HCT116 (cell line): Measurements from ENCODE around the gene SEPTIN12. TPM values are rescaled to one million over a fixed set of nuclear protein-coding genes. Genes with fewer than 3 reads are reported as not detected.

Source experiments
- ATAC-seq: fragments of 200-7000 bp; cut with Tn5 transposase; 2 replicates; pipeline ENCODE4 v1.9.1; 2020; ENCODE audit warnings: mild to moderate bottlenecking, moderate library complexity
- BruUV-seq: library from RNA; stranded (reverse); fragments of 400-500 nt; replicated peaks from 2 replicates; lab custom pipeline; 2021; lab: Mats Ljungman, UMichigan
- CTCF ChIA-PET: fragments of 300-600 bp; sonication (Branson Sonifier 250); formaldehyde crosslinking; loops from one replicate; lab custom pipeline; 2021; ENCODE audit warnings: antibody characterized with exemption; lab: Charles Lee
- POLR2A ChIA-PET: fragments of 300-600, 350-600 bp; sonication (Branson Sonifier 250); formaldehyde crosslinking; loops from one replicate; lab custom pipeline; 2021; ENCODE audit warnings: antibody characterized with exemption; lab: Charles Lee
- RAD21 ChIA-PET, 2 experiments: fragments of 300-600 bp; sonication (Branson Sonifier 250); formaldehyde crosslinking; loops; one replicate each; lab custom pipeline; 2023; ENCODE audit warnings: low total read pairs in 2 of 2; ENCODE audit not compliant: uncharacterized antibody in 2 of 2, unreplicated experiment in 2 of 2, low non-redundant PET in 1 of 2; lab: Charles Lee
- DNase-seq: peaks from one replicate; pipeline ENCODE4 v3.0.0-alpha.2; 2010; ENCODE audit warnings: low read depth, low spot score
- H2AFZ ChIP-seq: fragments of 200-600 bp; shearing (Covaris generic), sonication (generic); 2 replicates; pipeline ENCODE4 v1.6.1; 2017; ENCODE audit warnings: low read depth, mixed run types, mixed read lengths, antibody characterized with exemption, low read length; ENCODE audit not compliant: poor library complexity, severe bottlenecking
- H3K27ac ChIP-seq: 2 replicates; pipeline ENCODE4 v1.5.1; 2012; ENCODE audit warnings: low read depth, low read length
- H3K27me3 ChIP-seq: fragments of 200-600 bp; sonication (generic); 2 replicates; pipeline ENCODE4 v1.6.1; 2016; ENCODE audit warnings: mixed run types, low read length, mixed read lengths; ENCODE audit not compliant: insufficient read depth
- H3K36me3 ChIP-seq, 2 experiments: fragments of 200-500 bp in 1 of 2; fragments of 200-600 bp in 1 of 2; sonication (Bioruptor generic) in 1 of 2; sonication (generic) in 1 of 2; 2 replicates each; pipeline versions ENCODE4 v1.5.1 to v1.6.1; 2014 to 2016; ENCODE audit warnings: low read length in 2 of 2, inconsistent platforms in 1 of 2, mixed read lengths in 1 of 2, mixed run types in 1 of 2; ENCODE audit not compliant: insufficient read depth in 2 of 2, control insufficient read depth in 1 of 2
- H3K4me1 ChIP-seq, 2 experiments: fragments of 200-600 bp in 1 of 2; sonication (generic) in 1 of 2; 2 replicates each; pipeline versions ENCODE4 v1.5.1 to v1.6.1; 2012 to 2017; ENCODE audit warnings: low read length in 2 of 2, inconsistent platforms in 1 of 2, mild to moderate bottlenecking in 1 of 2, mixed read lengths in 1 of 2, mixed run types in 1 of 2, moderate library complexity in 1 of 2; ENCODE audit not compliant: insufficient read depth in 2 of 2, control insufficient read depth in 1 of 2
- H3K4me2 ChIP-seq: fragments of 200-600 bp; sonication (generic); 2 replicates; pipeline ENCODE4 v1.6.1; 2017; ENCODE audit warnings: mixed run types, low read length, mixed read lengths
- H3K4me3 ChIP-seq, 2 experiments: fragments of 200-600 bp in 1 of 2; sonication (generic) in 1 of 2; replicated peaks in 1 of 2; 2 replicates each; pipeline ENCODE4 v1.5.1; 2011 to 2016; ENCODE audit warnings: low read length in 2 of 2, control low read depth in 1 of 2, low read depth in 1 of 2, mild to moderate bottlenecking in 1 of 2, mixed read lengths in 1 of 2, mixed run types in 1 of 2
- H3K79me2 ChIP-seq: fragments of 200-600 bp; sonication (generic); 2 replicates; pipeline ENCODE4 v1.6.1; 2017; ENCODE audit warnings: mild to moderate bottlenecking, mixed run types, low read length, moderate library complexity, mixed read lengths; ENCODE audit not compliant: insufficient read depth
- H3K9ac ChIP-seq: fragments of 200-600 bp; sonication (generic); 2 replicates; pipeline ENCODE4 v1.6.1; 2016; ENCODE audit warnings: low read length, mixed read lengths
- H3K9me2 ChIP-seq: fragments of 200-600 bp; sonication (generic), shearing (Covaris generic); 2 replicates; pipeline ENCODE4 v1.6.1; 2017; ENCODE audit warnings: mixed run types, mild to moderate bottlenecking, moderate library complexity; ENCODE audit not compliant: insufficient read depth
- H3K9me3 ChIP-seq, 2 experiments: fragments of 200-500 bp in 1 of 2; fragments of 200-600 bp in 1 of 2; sonication (Bioruptor generic) in 1 of 2; sonication (generic) in 1 of 2; 2 replicates each; pipeline ENCODE4 v1.6.1; 2014 to 2017; ENCODE audit warnings: low read length in 2 of 2, mixed read lengths in 2 of 2, inconsistent platforms in 1 of 2, low read depth in 1 of 2, mild to moderate bottlenecking in 1 of 2, mixed run types in 1 of 2, moderate library complexity in 1 of 2; ENCODE audit not compliant: control insufficient read depth in 1 of 2, insufficient read depth in 1 of 2
- H4K20me1 ChIP-seq: fragments of 200-600 bp; sonication (generic), shearing (Covaris generic); 2 replicates; pipeline ENCODE4 v1.6.1; 2017; ENCODE audit warnings: mixed run types, mild to moderate bottlenecking, moderate library complexity; ENCODE audit not compliant: insufficient read depth
- CBX3 ChIP-seq: IDR thresholded peaks from 2 replicates; pipeline ENCODE4 v1.6.1; 2012; ENCODE audit warnings: low read depth
- CEBPB ChIP-seq: IDR thresholded peaks from 2 replicates; pipeline ENCODE4 v1.6.1; 2012; ENCODE audit warnings: low read depth
- EGR1 ChIP-seq: IDR thresholded peaks from 2 replicates; pipeline ENCODE4 v1.6.1; 2012; ENCODE audit warnings: low read depth
- EZH2 ChIP-seq: fragments of 200-600 bp; sonication (generic); IDR thresholded peaks from 2 replicates; pipeline ENCODE4 v1.6.1; 2017; ENCODE audit warnings: antibody characterized with exemption, mixed run types
- EZH2phosphoT487 ChIP-seq: fragments of 200-600 bp; IDR thresholded peaks from 2 replicates; pipeline ENCODE4 v1.6.1; 2018; ENCODE audit warnings: antibody characterized with exemption, borderline replicate concordance
- JUND ChIP-seq: IDR thresholded peaks from 2 replicates; pipeline ENCODE4 v1.6.1; 2012
- POLR2A ChIP-seq: IDR thresholded peaks from 2 replicates; pipeline ENCODE4 v1.7.0; 2011; ENCODE audit warnings: borderline replicate concordance; ENCODE audit not compliant: insufficient read depth, insufficient read length; ENCODE audit errors: extremely low read depth
- POLR2AphosphoS5 ChIP-seq: IDR thresholded peaks from 2 replicates; pipeline ENCODE4 v1.6.1; 2011; ENCODE audit warnings: mild to moderate bottlenecking, low read depth, low read length, moderate library complexity
- SIN3A ChIP-seq: IDR thresholded peaks from 2 replicates; pipeline ENCODE4 v1.6.1; 2012; ENCODE audit warnings: low read depth
- SRF ChIP-seq: IDR thresholded peaks from 2 replicates; pipeline ENCODE4 v1.6.1; 2012; ENCODE audit warnings: low read depth
- YY1 ChIP-seq: IDR thresholded peaks from 2 replicates; pipeline ENCODE4 v1.6.1; 2011; ENCODE audit warnings: low read length, low read depth, moderate library complexity, mild to moderate bottlenecking; ENCODE audit not compliant: insufficient replicate concordance; ENCODE audit errors: extremely low read depth
- ZFX ChIP-seq: fragments of 450-650 bp; IDR thresholded peaks from 2 replicates; pipeline ENCODE4 v1.6.1; 2017
- ZNF274 ChIP-seq: fragments of 200-500 bp; sonication (Bioruptor generic); IDR thresholded peaks from 2 replicates; pipeline ENCODE4 v1.6.1; 2014; ENCODE audit warnings: mild to moderate bottlenecking, low read depth, low read length, inconsistent platforms
- intact Hi-C: fragments of 100-400 bp; cut with micrococcal nuclease; formaldehyde crosslinking; loops from 2 replicates; pipeline ENCODE4 v1.10.0; 2022
- total RNA-seq: library from RNA; stranded (reverse); gene quantifications from one replicate; pipeline ENCODE4 v1.2.1, GENCODE V29; 2021; ENCODE audit not compliant: unreplicated experiment
- TF ChIP-seq, protein P1 (sequence below): IDR thresholded peaks from 2 replicates; pipeline ENCODE4 v1.6.1; 2011; ENCODE audit warnings: mild to moderate bottlenecking, low read length, moderate library complexity; ENCODE audit not compliant: insufficient replicate concordance; ENCODE audit errors: extremely low read depth
- TF ChIP-seq, protein P2 (sequence below): IDR thresholded peaks from 2 replicates; pipeline ENCODE4 v1.6.1; 2012
- TF ChIP-seq, protein P3 (sequence below), 3 experiments: fragments of 200-600 bp in 1 of 3; sonication (generic) in 1 of 3; IDR thresholded peaks in 2 of 3; conservative IDR thresholded peaks in 1 of 3; 2 replicates each; pipeline ENCODE4 v1.5.1; 2012 to 2017; ENCODE audit warnings: low read depth in 2 of 3, low read length in 2 of 3, antibody characterized with exemption in 1 of 3, borderline replicate concordance in 1 of 3, control low read depth in 1 of 3, mild to moderate bottlenecking in 1 of 3, mixed read lengths in 1 of 3, mixed run types in 1 of 3, moderate library complexity in 1 of 3; ENCODE audit not compliant: insufficient read depth in 1 of 3
- TF ChIP-seq, protein P4 (sequence below): IDR thresholded peaks from 2 replicates; pipeline ENCODE4 v1.6.1; 2012
- TF ChIP-seq, protein P5 (sequence below): IDR thresholded peaks from 2 replicates; pipeline ENCODE4 v1.6.1; 2012; ENCODE audit warnings: low read depth

The SEPTIN12 gene
- total RNA-seq, 1 experiment from 2014 or later: not detected

DNA sequence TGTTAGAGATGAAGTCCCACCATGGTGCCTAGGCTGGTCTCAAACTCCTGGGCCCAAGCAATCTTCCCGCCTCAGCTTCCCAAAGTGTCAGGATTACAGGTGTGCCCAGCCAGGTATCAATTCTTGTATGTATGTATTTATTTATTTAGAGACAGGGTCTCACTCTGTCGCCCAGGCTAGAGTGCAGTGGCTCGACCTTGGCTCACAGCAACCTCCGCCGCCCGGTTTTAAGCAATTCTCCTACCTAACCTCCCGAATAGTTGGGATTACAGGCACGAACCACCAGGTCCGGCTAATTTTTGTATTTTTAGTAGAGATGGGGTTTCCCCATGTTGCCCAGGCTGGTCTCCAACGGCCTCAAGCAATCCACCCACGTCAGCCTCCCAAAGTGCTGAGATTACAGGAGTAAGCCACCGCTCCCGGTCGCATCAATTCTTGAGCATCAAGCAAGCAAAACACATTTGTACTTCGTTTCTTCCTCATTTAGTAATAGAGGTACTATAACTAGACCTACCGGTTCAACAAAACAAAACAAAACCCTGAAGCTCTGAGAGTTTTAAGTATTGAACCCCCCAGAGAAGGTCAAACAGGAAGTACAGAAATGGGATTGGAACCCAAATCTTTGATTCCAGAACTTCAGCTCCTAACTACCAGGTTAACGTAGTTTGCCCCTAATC lies 20.1 kb downstream of the SEPTIN12 start:
- Histone ChIP-seq H3K36me3 (peaks cover 5 to 10% of the 10 kb centered on the region in 2 experiments; a peak in 3 of 4 replicates), H2AFZ (no peak overlapping the region), H3K27me3 (no peaks in the 10 kb centered on the region), H3K4me3 (peak overlapping the region; percentile 92 to 93), H3K9ac (peak overlapping the region; percentile 66), H3K4me2 (peak overlapping the region; percentile 82), H3K9me2 (no peaks in the 10 kb centered on the region), H3K27ac (peak overlapping the region; percentile 56), H4K20me1 (no peaks in the 10 kb centered on the region), H3K79me2 (peaks cover 21% of the 10 kb centered on the region; the same call in 1 of the 2 replicates), H3K9me3 (no peaks in the 10 kb centered on the region), H3K4me1 (peaks cover 12 to 23% of the 10 kb centered on the region in 2 experiments)
- no TSS peak for BruUV-seq
- ChIA-PET RAD21 (interaction anchor here in 1 of 2 experiments (1.2 kb wide), 1 partner anchor 35 kb away, joined by 3 read pairs; the partner anchor contains the start of gene ROGDI), POLR2A (interaction anchor here (0.7 to 1.1 kb wide), 3 partner anchors 22 to 152 kb away, joined by 3 to 8 read pairs (median 4); partner anchors contain the start of genes ANKS3 and DNAAF8), CTCF (interaction anchor here (1.3 kb wide), 1 partner anchor 144 kb away, joined by 4 read pairs; the partner anchor contains the start of gene MGRN1)
- intact Hi-C loops: loop anchor here (1.0 to 5.0 kb wide), 3 partner anchors 33 to 179 kb away; partner anchors contain the start of genes ANKS3, DNAAF8, GLYR1 and UBN1
- ATAC-seq: no peak
- DNase-seq: peak; percentile 8
- TF ChIP-seq EZH2: no peak
- TF ChIP-seq, protein P1, sequence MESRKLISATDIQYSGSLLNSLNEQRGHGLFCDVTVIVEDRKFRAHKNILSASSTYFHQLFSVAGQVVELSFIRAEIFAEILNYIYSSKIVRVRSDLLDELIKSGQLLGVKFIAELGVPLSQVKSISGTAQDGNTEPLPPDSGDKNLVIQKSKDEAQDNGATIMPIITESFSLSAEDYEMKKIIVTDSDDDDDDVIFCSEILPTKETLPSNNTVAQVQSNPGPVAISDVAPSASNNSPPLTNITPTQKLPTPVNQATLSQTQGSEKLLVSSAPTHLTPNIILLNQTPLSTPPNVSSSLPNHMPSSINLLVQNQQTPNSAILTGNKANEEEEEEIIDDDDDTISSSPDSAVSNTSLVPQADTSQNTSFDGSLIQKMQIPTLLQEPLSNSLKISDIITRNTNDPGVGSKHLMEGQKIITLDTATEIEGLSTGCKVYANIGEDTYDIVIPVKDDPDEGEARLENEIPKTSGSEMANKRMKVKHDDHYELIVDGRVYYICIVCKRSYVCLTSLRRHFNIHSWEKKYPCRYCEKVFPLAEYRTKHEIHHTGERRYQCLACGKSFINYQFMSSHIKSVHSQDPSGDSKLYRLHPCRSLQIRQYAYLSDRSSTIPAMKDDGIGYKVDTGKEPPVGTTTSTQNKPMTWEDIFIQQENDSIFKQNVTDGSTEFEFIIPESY: no peak
- TF ChIP-seq, protein P2, sequence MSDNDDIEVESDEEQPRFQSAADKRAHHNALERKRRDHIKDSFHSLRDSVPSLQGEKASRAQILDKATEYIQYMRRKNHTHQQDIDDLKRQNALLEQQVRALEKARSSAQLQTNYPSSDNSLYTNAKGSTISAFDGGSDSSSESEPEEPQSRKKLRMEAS: no peak
- no peak for TF ChIP-seq SRF
- no peak for TF ChIP-seq CBX3
- no peak for TF ChIP-seq JUND
- no peak for TF ChIP-seq ZFX
- TF ChIP-seq, protein P3, sequence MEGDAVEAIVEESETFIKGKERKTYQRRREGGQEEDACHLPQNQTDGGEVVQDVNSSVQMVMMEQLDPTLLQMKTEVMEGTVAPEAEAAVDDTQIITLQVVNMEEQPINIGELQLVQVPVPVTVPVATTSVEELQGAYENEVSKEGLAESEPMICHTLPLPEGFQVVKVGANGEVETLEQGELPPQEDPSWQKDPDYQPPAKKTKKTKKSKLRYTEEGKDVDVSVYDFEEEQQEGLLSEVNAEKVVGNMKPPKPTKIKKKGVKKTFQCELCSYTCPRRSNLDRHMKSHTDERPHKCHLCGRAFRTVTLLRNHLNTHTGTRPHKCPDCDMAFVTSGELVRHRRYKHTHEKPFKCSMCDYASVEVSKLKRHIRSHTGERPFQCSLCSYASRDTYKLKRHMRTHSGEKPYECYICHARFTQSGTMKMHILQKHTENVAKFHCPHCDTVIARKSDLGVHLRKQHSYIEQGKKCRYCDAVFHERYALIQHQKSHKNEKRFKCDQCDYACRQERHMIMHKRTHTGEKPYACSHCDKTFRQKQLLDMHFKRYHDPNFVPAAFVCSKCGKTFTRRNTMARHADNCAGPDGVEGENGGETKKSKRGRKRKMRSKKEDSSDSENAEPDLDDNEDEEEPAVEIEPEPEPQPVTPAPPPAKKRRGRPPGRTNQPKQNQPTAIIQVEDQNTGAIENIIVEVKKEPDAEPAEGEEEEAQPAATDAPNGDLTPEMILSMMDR (IDR thresholded peaks at IDR 0.05 in 2 of 3, conservative IDR thresholded peaks at IDR 0.05 in 1 of 3; ENCODE audit: borderline replicate concordance in 1 of 3, insufficient read depth in 1 of 3, low read depth in 2 of 3, low read length in 2 of 3): no peak
- TF ChIP-seq SIN3A: no peak
- no peak for TF ChIP-seq CEBPB
- no peak for TF ChIP-seq EZH2phosphoT487
- TF ChIP-seq ZNF274: no peak
- TF ChIP-seq, protein P4, sequence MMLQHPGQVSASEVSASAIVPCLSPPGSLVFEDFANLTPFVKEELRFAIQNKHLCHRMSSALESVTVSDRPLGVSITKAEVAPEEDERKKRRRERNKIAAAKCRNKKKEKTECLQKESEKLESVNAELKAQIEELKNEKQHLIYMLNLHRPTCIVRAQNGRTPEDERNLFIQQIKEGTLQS: no peak
- TF ChIP-seq POLR2A: no peak
- no peak for TF ChIP-seq POLR2AphosphoS5
- TF ChIP-seq, protein P5, sequence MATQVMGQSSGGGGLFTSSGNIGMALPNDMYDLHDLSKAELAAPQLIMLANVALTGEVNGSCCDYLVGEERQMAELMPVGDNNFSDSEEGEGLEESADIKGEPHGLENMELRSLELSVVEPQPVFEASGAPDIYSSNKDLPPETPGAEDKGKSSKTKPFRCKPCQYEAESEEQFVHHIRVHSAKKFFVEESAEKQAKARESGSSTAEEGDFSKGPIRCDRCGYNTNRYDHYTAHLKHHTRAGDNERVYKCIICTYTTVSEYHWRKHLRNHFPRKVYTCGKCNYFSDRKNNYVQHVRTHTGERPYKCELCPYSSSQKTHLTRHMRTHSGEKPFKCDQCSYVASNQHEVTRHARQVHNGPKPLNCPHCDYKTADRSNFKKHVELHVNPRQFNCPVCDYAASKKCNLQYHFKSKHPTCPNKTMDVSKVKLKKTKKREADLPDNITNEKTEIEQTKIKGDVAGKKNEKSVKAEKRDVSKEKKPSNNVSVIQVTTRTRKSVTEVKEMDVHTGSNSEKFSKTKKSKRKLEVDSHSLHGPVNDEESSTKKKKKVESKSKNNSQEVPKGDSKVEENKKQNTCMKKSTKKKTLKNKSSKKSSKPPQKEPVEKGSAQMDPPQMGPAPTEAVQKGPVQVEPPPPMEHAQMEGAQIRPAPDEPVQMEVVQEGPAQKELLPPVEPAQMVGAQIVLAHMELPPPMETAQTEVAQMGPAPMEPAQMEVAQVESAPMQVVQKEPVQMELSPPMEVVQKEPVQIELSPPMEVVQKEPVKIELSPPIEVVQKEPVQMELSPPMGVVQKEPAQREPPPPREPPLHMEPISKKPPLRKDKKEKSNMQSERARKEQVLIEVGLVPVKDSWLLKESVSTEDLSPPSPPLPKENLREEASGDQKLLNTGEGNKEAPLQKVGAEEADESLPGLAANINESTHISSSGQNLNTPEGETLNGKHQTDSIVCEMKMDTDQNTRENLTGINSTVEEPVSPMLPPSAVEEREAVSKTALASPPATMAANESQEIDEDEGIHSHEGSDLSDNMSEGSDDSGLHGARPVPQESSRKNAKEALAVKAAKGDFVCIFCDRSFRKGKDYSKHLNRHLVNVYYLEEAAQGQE: no peak
- no peak for TF ChIP-seq YY1
- no peak for TF ChIP-seq EGR1
